KMS-11 (cell line): ENCODE results near the gene PTPRA.
"Not testable (repeated sequence)": the region's sequence is repeated elsewhere in the genome, so short reads cannot be mapped to it uniquely, and the experiment has no call there.

ENCODE experiments used
- H2AFZ ChIP-seq: fragments of 200-600 bp; sonication (generic); 2 replicates; pipeline ENCODE4 v1.6.1; 2016; ENCODE audit warnings: antibody characterized with exemption, mixed run types, low read depth
- H3K27ac ChIP-seq: fragments of 200-600 bp; sonication (generic); 2 replicates; pipeline ENCODE4 v1.6.1; 2016; ENCODE audit warnings: mild to moderate bottlenecking, mixed run types
- H3K27me3 ChIP-seq: fragments of 200-600 bp; sonication (generic); 2 replicates; pipeline ENCODE4 v1.6.1; 2017; ENCODE audit warnings: mild to moderate bottlenecking, low read depth, mixed run types, moderate library complexity; ENCODE audit not compliant: insufficient read depth
- H3K36me3 ChIP-seq: fragments of 200-600 bp; sonication (generic); 2 replicates; pipeline ENCODE4 v1.6.1; 2017; ENCODE audit warnings: mild to moderate bottlenecking, mixed run types; ENCODE audit not compliant: insufficient read depth
- H3K4me1 ChIP-seq: fragments of 200-600 bp; sonication (generic); 2 replicates; pipeline ENCODE4 v1.6.1; 2016; ENCODE audit warnings: mild to moderate bottlenecking, low read depth, mixed run types; ENCODE audit not compliant: poor library complexity, severe bottlenecking
- H3K4me2 ChIP-seq: fragments of 200-600 bp; sonication (generic); 2 replicates; pipeline ENCODE4 v1.7.0; 2016; ENCODE audit warnings: mild to moderate bottlenecking, mixed run types
- H3K4me3 ChIP-seq: fragments of 200-600 bp; sonication (generic); IDR thresholded peaks from 2 replicates; pipeline ENCODE4 v1.6.1; 2017; ENCODE audit warnings: low read depth, low read length, mixed read lengths; ENCODE audit not compliant: insufficient read depth
- H3K79me2 ChIP-seq: fragments of 200-600 bp; sonication (generic); 2 replicates; pipeline ENCODE4 v1.6.1; 2016; ENCODE audit warnings: low read depth, mixed run types; ENCODE audit not compliant: insufficient read depth
- H3K9ac ChIP-seq: fragments of 200-600 bp; sonication (generic); 2 replicates; pipeline ENCODE4 v1.6.1; 2016; ENCODE audit warnings: mild to moderate bottlenecking, mixed run types
- H4K20me1 ChIP-seq: fragments of 200-600 bp; sonication (generic); 2 replicates; pipeline ENCODE4 v1.6.1; 2016; ENCODE audit warnings: mild to moderate bottlenecking, mixed run types; ENCODE audit not compliant: insufficient read depth
- CTCF ChIP-seq: fragments of 200-600 bp; sonication (generic); conservative IDR thresholded peaks from 2 replicates; pipeline ENCODE4 v1.6.1; 2017; ENCODE audit warnings: low read depth, mild to moderate bottlenecking, antibody characterized with exemption, low read length, moderate library complexity, mixed read lengths

The PTPRA gene

GRCh38 chr20:3014179-3014578 is 140.9 kb downstream of the PTPRA start:
- TF ChIP-seq CTCF, result no peak
- Histone ChIP-seq H3K79me2 (no peaks in the 10 kb centered on the region), H3K9ac (no peak overlapping the region), H3K4me2 (no peak overlapping the region), H3K36me3 (no peaks in the 10 kb centered on the region), H3K27ac (no peak overlapping the region), H2AFZ (no peak overlapping the region), H4K20me1 (no peaks in the 10 kb centered on the region), H3K4me3 (no peak overlapping the region), H3K4me1 (peaks cover 4% of the 10 kb centered on the region), H3K27me3 (no peaks in the 10 kb centered on the region)

GRCh38 chr20:3014662-3015061 is 141.4 kb downstream of the PTPRA start:
- H3K36me3 ChIP-seq, result no peaks in the 10 kb centered on the region
- H3K27me3 ChIP-seq, result no peaks in the 10 kb centered on the region
- no peaks in the 10 kb centered on the region for H4K20me1 ChIP-seq
- H3K79me2 ChIP-seq, result no peaks in the 10 kb centered on the region
- no peak overlapping the region for H3K27ac ChIP-seq
- no peak overlapping the region for H2AFZ ChIP-seq
- no peak overlapping the region for H3K4me3 ChIP-seq
- TF ChIP-seq CTCF, result no peak
- peaks cover 4% of the 10 kb centered on the region for H3K4me1 ChIP-seq
- H3K4me2 ChIP-seq, result no peak overlapping the region
- H3K9ac ChIP-seq, result no peak overlapping the region

- not testable (repeated sequence) for H3K9ac ChIP-seq, H3K4me2 ChIP-seq, H3K27me3 ChIP-seq, H4K20me1 ChIP-seq, H3K27ac ChIP-seq, H2AFZ ChIP-seq, H3K36me3 ChIP-seq, H3K79me2 ChIP-seq, H3K4me3 ChIP-seq, H3K4me1 ChIP-seq
These were observed 142.0 kb downstream of the PTPRA start for GRCh38 chr20:3015302-3015701.

DNA sequence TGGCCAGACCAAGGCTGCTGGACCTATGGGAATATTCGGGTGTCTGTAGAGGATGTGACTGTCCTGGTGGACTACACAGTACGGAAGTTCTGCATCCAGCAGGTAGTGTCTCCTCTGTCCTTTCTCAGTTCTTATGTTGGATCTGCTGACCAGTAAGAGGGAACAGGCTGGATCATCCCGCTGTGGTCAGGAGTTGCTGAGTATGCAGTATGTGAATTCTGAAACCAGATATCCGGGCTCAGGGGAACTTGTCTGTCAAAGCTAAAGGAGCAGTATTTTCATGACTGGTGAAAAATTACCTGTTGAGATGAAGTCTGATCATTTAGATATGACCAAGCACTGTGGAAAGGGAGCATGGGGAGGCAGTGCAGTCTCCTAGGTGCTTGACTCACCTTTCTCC is 148.0 kb downstream of the PTPRA start:
- H3K27ac ChIP-seq, result no peak overlapping the region
- TF ChIP-seq CTCF, result no peak
- no peaks in the 10 kb centered on the region for H3K36me3 ChIP-seq
- no peaks in the 10 kb centered on the region for H3K4me1 ChIP-seq
- H3K4me3 ChIP-seq, result no peak overlapping the region
- H3K27me3 ChIP-seq, result no peaks in the 10 kb centered on the region
- H3K79me2 ChIP-seq, result no peaks in the 10 kb centered on the region
- H2AFZ ChIP-seq, result no peak overlapping the region
- H3K9ac ChIP-seq, result no peak overlapping the region
- H4K20me1 ChIP-seq, result no peaks in the 10 kb centered on the region
- H3K4me2 ChIP-seq, result no peak overlapping the region

GRCh38 chr20:3021777-3022176 is 148.5 kb downstream of the PTPRA start:
- Histone ChIP-seq H2AFZ (no peak overlapping the region), H3K9ac (no peak overlapping the region), H3K4me1 (no peaks in the 10 kb centered on the region), H3K27ac (no peak overlapping the region), H3K79me2 (no peaks in the 10 kb centered on the region), H3K27me3 (no peaks in the 10 kb centered on the region), H4K20me1 (no peaks in the 10 kb centered on the region), H3K36me3 (no peaks in the 10 kb centered on the region), H3K4me3 (no peak overlapping the region), H3K4me2 (no peak overlapping the region)
- TF ChIP-seq CTCF, result no peak

DNA sequence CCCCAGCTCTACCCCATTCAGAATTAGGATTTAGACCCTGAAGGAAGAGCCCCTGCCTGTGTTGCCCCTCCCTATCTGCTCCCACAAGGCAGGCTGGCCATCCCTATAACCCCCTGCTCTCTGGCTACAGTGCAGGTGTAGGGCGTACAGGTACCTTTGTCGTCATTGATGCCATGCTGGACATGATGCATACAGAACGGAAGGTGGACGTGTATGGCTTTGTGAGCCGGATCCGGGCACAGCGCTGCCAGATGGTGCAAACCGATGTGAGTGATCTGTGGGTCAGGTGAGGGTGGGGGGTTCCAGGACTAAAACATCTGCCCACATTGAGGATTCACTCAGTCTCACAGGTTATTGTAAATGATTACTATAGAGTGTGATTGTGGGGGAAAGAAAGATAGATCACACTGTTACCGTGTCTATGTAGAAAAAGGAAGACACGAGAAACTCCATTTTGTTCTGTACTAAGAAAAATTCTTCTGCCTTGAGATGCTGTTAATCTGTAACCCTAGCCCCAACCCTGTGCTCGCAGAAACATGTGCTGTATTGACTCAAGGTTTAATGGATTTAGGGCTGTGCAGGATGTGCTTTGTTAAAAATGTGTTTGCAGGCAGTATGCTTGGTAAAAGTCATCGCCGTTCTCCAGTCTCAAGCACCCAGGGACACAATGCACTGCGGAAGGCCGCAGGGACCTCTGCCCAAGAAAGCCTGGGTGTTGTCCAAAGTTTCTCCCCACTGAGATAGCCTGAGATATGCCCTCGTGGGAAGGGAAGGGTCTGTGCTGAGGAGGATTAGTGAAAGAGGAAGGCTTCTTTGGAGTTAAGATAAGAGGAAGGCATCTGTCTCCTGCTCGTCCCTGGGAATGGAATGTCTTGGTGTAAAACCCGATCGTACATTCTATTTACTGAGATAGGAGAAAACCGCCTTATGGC is 149.5 kb downstream of the PTPRA start:
- H3K27me3 ChIP-seq, H2AFZ ChIP-seq, H3K36me3 ChIP-seq, H4K20me1 ChIP-seq, H3K27ac ChIP-seq, H3K4me3 ChIP-seq, H3K9ac ChIP-seq, H3K79me2 ChIP-seq, H3K4me1 ChIP-seq, H3K4me2 ChIP-seq: not testable (repeated sequence)
